HepG2 (cell line): ENCODE measurements around the gene IVD. TPM values are rescaled to one million over a fixed set of nuclear protein-coding genes. Genes with fewer than 3 reads are reported as not detected.

ENCODE experiments used
- AGO2 ChIP-seq: fragments of 200-400 bp; formaldehyde crosslinking; optimal IDR thresholded peaks from 2 replicates; pipeline ENCODE3; 2017; ENCODE audit warnings: mild to moderate bottlenecking, low read depth, low read length, moderate library complexity
- ATF7 ChIP-seq, 2 experiments: fragments of 450-650 bp in 1 of 2; sonication (generic) in 1 of 2; formaldehyde crosslinking in 1 of 2; IDR thresholded peaks; 2 replicates each; pipeline versions ENCODE4 v1.4.0 to v1.6.1; 2016 to 2020; ENCODE audit warnings: antibody characterized with exemption in 1 of 2, mild to moderate bottlenecking in 1 of 2, missing genetic modification reagents in 1 of 2
- GTF2F1 ChIP-seq: fragments of 150-350 bp; IDR thresholded peaks from 2 replicates; pipeline ENCODE4 v1.6.1; 2014; ENCODE audit warnings: low read length
- JUNB ChIP-seq: sonication (generic); formaldehyde crosslinking; IDR thresholded peaks from 2 replicates; pipeline ENCODE4 v1.8.0; 2022; ENCODE audit warnings: missing genetic modification reagents, mild to moderate bottlenecking, borderline replicate concordance
- MTA3 ChIP-seq: sonication (generic); formaldehyde crosslinking; IDR thresholded peaks from 2 replicates; pipeline ENCODE4 v1.4.0; 2020; ENCODE audit warnings: missing genetic modification reagents
- MTERF4 ChIP-seq: sonication (generic); formaldehyde crosslinking; IDR thresholded peaks from 2 replicates; pipeline ENCODE4 v1.8.0; 2023; ENCODE audit warnings: mild to moderate bottlenecking, missing genetic modification reagents
- NRL ChIP-seq: sonication (generic); formaldehyde crosslinking; IDR thresholded peaks from 2 replicates; pipeline ENCODE4 v1.5.0; 2020; ENCODE audit warnings: missing genetic modification reagents, mild to moderate bottlenecking, moderate library complexity, borderline replicate concordance
- PHF8 ChIP-seq: sonication (generic); formaldehyde crosslinking; IDR thresholded peaks from 2 replicates; pipeline ENCODE4 v1.5.0; 2020; ENCODE audit warnings: missing genetic modification reagents
- RAD21 ChIP-seq: fragments of 450-650 bp; formaldehyde crosslinking; IDR thresholded peaks from 2 replicates; pipeline ENCODE4 v1.5.0; 2020; ENCODE audit warnings: mild to moderate bottlenecking
- SIX1 ChIP-seq: sonication (generic); formaldehyde crosslinking; IDR thresholded peaks from 2 replicates; pipeline ENCODE4 v1.4.0; 2020; ENCODE audit warnings: missing genetic modification reagents, borderline replicate concordance
- ZFP90 ChIP-seq: sonication (generic); formaldehyde crosslinking; IDR thresholded peaks from 2 replicates; pipeline ENCODE4 v1.8.0; 2022; ENCODE audit warnings: missing genetic modification reagents, mild to moderate bottlenecking, inconsistent platforms, borderline replicate concordance
- ZNF205 ChIP-seq: IDR thresholded peaks from 2 replicates; pipeline ENCODE4 v1.6.1; 2018; ENCODE audit warnings: missing biosample characterization, missing genetic modification reagents
- ZNF362 ChIP-seq: sonication (generic); formaldehyde crosslinking; IDR thresholded peaks from 2 replicates; pipeline ENCODE4 v1.4.0; 2020; ENCODE audit warnings: missing genetic modification reagents, mild to moderate bottlenecking, borderline replicate concordance
- ZNF552 ChIP-seq: sonication (generic); formaldehyde crosslinking; IDR thresholded peaks from 2 replicates; pipeline ENCODE4 v1.9.0; 2022; ENCODE audit warnings: missing genetic modification reagents, mild to moderate bottlenecking, borderline replicate concordance
- ZNF672 ChIP-seq: sonication (generic); formaldehyde crosslinking; IDR thresholded peaks from 2 replicates; pipeline ENCODE4 v1.8.1; 2022; ENCODE audit warnings: missing genetic modification reagents
- ZNF773 ChIP-seq: sonication (generic); formaldehyde crosslinking; IDR thresholded peaks from 2 replicates; pipeline ENCODE4 v1.4.0; 2020; ENCODE audit warnings: missing genetic modification reagents, borderline replicate concordance
- polyA plus RNA-seq, 8 experiments: library from polyadenylated mRNA; depleted of rRNA in 3 of 8; stranded (reverse) in 7 of 8; unstranded in 1 of 8; fragments of >200 nt; fragmentation: Illumina TruSeq in 4 of 8; extraction: Trizol in 4 of 8; gene quantifications; 2 replicates each; pipeline versions ENCODE4 v1.2.1 to v1.2.3, GENCODE V29; 2011 to 2016; ENCODE audit warnings: low read depth in 4 of 8, missing spikeins in 1 of 8, mixed read lengths in 1 of 8; ENCODE audit not compliant: insufficient read depth in 1 of 8
- total RNA-seq, 5 experiments: library from RNA; depleted of rRNA; stranded (reverse); fragments of >200 nt; fragmentation: Illumina TruSeq; extraction: Trizol; gene quantifications; 2 replicates each; pipeline ENCODE4 v1.2.3, GENCODE V29; 2016; ENCODE audit warnings: low read depth in 1 of 5
- TF ChIP-seq, protein P1 (sequence below): sonication (generic); formaldehyde crosslinking; IDR thresholded peaks from 2 replicates; pipeline ENCODE4 v1.4.0; 2020; ENCODE audit warnings: missing genetic modification reagents, borderline replicate concordance
- TF ChIP-seq, protein P2 (sequence below): IDR thresholded peaks from 2 replicates; pipeline ENCODE4 v1.6.1; 2016; ENCODE audit warnings: control low read depth
- TF ChIP-seq, protein P3 (sequence below): sonication (generic); formaldehyde crosslinking; IDR thresholded peaks from 2 replicates; pipeline ENCODE4 v1.4.0; 2020; ENCODE audit warnings: missing genetic modification reagents
- TF ChIP-seq, protein P4 (sequence below): sonication (generic); formaldehyde crosslinking; IDR thresholded peaks from 2 replicates; pipeline ENCODE4 v1.4.0; 2020; ENCODE audit warnings: missing genetic modification reagents

The IVD gene
- total and polyA plus RNA-seq, 2 of the 13 experiments (the other 11 are each of a cell fraction or from before 2014, with no cell fraction given), result 48.0 to 53.9 TPM

DNA sequence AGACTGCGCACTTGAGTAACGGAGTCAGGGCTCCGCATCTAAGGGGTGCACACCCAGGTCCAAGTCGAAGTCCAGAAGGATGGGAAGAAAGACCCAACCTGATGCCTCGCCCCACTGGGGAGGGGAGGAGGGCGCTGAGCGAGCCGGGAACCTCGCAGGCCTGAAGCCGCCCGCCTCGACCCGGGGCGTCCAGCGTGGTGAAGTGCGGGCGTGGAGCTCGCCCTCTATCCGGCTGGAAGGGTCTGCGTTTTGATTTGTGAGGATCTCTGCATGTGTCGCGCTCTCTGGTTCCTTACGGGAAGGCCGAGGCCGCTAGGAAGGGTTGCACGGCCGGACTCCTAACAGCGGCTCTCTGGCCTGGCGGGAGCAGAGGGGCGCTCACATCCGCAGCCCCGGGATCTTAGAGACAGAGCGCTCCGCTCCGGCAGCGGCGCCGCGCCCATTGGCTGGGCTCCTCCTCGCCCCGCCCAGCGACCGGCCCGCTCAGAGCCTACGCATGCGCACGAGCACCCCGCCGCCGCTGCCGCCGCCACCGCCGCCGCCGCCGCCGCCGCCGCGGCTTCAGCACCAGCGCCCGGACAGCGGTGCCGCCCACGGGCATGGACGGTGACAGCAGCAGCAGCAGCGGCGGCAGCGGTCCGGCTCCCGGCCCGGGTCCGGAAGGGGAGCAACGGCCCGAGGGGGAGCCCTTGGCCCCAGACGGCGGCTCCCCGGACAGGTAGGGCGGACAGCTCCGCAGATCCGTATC is 47.7 kb upstream of the IVD start, which contains the start of gene DISP2 (continued):
- TF ChIP-seq NRL (peak; percentile 32; the same call in 1 of the 2 replicates), ATF7 (IDR thresholded peaks at IDR 0.05) (no peak), ATF7 (CRISPR knock-in tag; IDR thresholded peaks at IDR 0.05) (no peak), SIX1 (CRISPR knock-in tag) (no peak), AGO2 (no peak), ZNF552 (CRISPR knock-in tag) (no peak; the same call in 1 of the 2 replicates), MTERF4 (no peak), PHF8 (CRISPR knock-in tag) (peak; percentile 52), ZNF205 (CRISPR knock-in tag) (peak; percentile 78; the same call in 1 of the 2 replicates), GTF2F1 (no peak), ZNF672 (CRISPR knock-in tag) (no peak), MTA3 (CRISPR knock-in tag) (no peak), JUNB (CRISPR knock-in tag) (no peak), ZNF362 (CRISPR knock-in tag) (no peak), ZNF773 (CRISPR knock-in tag) (no peak), ZFP90 (no peak), RAD21 (CRISPR knock-in tag) (0 out of 2 replicates have a peak, but pooled peaks have one; percentile 27)
- TF ChIP-seq, protein P1, sequence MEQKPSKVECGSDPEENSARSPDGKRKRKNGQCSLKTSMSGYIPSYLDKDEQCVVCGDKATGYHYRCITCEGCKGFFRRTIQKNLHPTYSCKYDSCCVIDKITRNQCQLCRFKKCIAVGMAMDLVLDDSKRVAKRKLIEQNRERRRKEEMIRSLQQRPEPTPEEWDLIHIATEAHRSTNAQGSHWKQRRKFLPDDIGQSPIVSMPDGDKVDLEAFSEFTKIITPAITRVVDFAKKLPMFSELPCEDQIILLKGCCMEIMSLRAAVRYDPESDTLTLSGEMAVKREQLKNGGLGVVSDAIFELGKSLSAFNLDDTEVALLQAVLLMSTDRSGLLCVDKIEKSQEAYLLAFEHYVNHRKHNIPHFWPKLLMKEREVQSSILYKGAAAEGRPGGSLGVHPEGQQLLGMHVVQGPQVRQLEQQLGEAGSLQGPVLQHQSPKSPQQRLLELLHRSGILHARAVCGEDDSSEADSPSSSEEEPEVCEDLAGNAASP (CRISPR knock-in tag), result no peak
- TF ChIP-seq, protein P2, sequence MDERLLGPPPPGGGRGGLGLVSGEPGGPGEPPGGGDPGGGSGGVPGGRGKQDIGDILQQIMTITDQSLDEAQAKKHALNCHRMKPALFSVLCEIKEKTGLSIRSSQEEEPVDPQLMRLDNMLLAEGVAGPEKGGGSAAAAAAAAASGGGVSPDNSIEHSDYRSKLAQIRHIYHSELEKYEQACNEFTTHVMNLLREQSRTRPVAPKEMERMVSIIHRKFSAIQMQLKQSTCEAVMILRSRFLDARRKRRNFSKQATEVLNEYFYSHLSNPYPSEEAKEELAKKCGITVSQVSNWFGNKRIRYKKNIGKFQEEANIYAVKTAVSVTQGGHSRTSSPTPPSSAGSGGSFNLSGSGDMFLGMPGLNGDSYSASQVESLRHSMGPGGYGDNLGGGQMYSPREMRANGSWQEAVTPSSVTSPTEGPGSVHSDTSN (CRISPR knock-in tag), result no peak
- TF ChIP-seq, protein P3, sequence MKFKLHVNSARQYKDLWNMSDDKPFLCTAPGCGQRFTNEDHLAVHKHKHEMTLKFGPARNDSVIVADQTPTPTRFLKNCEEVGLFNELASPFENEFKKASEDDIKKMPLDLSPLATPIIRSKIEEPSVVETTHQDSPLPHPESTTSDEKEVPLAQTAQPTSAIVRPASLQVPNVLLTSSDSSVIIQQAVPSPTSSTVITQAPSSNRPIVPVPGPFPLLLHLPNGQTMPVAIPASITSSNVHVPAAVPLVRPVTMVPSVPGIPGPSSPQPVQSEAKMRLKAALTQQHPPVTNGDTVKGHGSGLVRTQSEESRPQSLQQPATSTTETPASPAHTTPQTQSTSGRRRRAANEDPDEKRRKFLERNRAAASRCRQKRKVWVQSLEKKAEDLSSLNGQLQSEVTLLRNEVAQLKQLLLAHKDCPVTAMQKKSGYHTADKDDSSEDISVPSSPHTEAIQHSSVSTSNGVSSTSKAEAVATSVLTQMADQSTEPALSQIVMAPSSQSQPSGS, result 0 out of 2 replicates have a peak, but pooled peaks have one; percentile 36
- TF ChIP-seq, protein P4, sequence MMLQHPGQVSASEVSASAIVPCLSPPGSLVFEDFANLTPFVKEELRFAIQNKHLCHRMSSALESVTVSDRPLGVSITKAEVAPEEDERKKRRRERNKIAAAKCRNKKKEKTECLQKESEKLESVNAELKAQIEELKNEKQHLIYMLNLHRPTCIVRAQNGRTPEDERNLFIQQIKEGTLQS (CRISPR knock-in tag), result no peak
